ENCODE data around the gene DNAJB14.

GRCh38 chr4:99879458-99879857, 67.0 kb downstream of the DNAJB14 start:
- TF ChIP-seq NFIC (IDR thresholded peaks at IDR 0.05) (no peak), RAD21 (IDR thresholded peaks at IDR 0.05; ENCODE audit: low read depth) (no peak), TEAD4 (IDR thresholded peaks at IDR 0.05) (no peak), FOXM1 (IDR thresholded peaks at IDR 0.05; ENCODE audit: borderline replicate concordance, low read depth) (no peak), REST (IDR thresholded peaks at IDR 0.05; ENCODE audit: low read depth) (no peak), EP300 (IDR thresholded peaks at IDR 0.05; ENCODE audit: borderline replicate concordance) (no peak), TAF1 (IDR thresholded peaks at IDR 0.05; ENCODE audit: low read depth) (no peak), MAX (IDR thresholded peaks at IDR 0.05) (no peak), CREB1 (IDR thresholded peaks at IDR 0.05; ENCODE audit: low read depth) (no peak), EGR1 (IDR thresholded peaks at IDR 0.05) (no peak), CEBPB (IDR thresholded peaks at IDR 0.05) (no peak), YY1 (IDR thresholded peaks at IDR 0.05; ENCODE audit: low read depth) (no peak), TCF12 (IDR thresholded peaks at IDR 0.05; ENCODE audit: low read depth) (no peak)

Data from Ishikawa (cell line).